Measurements from ENCODE around the gene AFF3. TPM values are rescaled to one million over a fixed set of nuclear protein-coding genes. Genes with fewer than 3 reads are reported as not detected.

AFF3 gene
- total and polyA plus RNA-seq, 2 of the 8 experiments (the other 6 are each of a cell fraction or from before 2014, with no cell fraction given) = 0.27 to 3.0 TPM

GRCh38 chr2:99754210-99754609, 388.2 kb downstream of the AFF3 start:
- H2BK5ac ChIP-seq (ENCODE audit: low read depth, low read length) = no peak overlapping the region
- TF ChIP-seq NANOG (IDR thresholded peaks at IDR 0.05; ENCODE audit: insufficient read depth, low read depth, low read length, poor library complexity, severe bottlenecking) = no peak
- no peak for TF ChIP-seq GTF2F1 (IDR thresholded peaks at IDR 0.05; ENCODE audit: borderline replicate concordance, low read depth, low read length)
- no peak for TF ChIP-seq CHD1 (IDR thresholded peaks at IDR 0.05; ENCODE audit: low read depth, low read length)
- no peaks in the 10 kb centered on the region for H3K23me2 ChIP-seq (ENCODE audit: low read depth, low read length)
- H3K4me3 ChIP-seq (ENCODE audit: extremely low read depth in 1 of 4, insufficient read depth in 2 of 4, low read depth in 3 of 4, low read length in 4 of 4) = no peak overlapping the region
- H2BK12ac ChIP-seq (ENCODE audit: low read depth, low read length) = no peak overlapping the region
- no peak overlapping the region for H4K8ac ChIP-seq (ENCODE audit: extremely low read depth, insufficient read depth, low read length)
- H3K27me3 ChIP-seq (replicated peaks in 1 of 4; ENCODE audit: control insufficient read depth in 3 of 4, extremely low read depth in 1 of 4, insufficient read depth in 3 of 4, low read length in 3 of 4) = peaks cover 0 to 6% (median 4%) of the 10 kb centered on the region in 4 experiments; a peak in 3 of 7 replicates
- H2BK20ac ChIP-seq (ENCODE audit: low read length) = no peak overlapping the region
- H3K79me1 ChIP-seq (ENCODE audit: low read depth, low read length) = no peaks in the 10 kb centered on the region
- H2BK15ac ChIP-seq (ENCODE audit: low read length) = no peak overlapping the region
- no peaks in the 10 kb centered on the region; a peak in 1 of 4 replicates for H3K79me2 ChIP-seq (ENCODE audit: control insufficient read depth in 1 of 2, insufficient read depth in 2 of 2, low read length in 2 of 2)
- ChIA-PET CTCF (ENCODE audit: partially characterized antibody) (interaction anchor here (1.7 kb wide), 1 partner anchor 508 kb away, joined by 3 read pairs; no protein-coding TSS in a partner anchor), POLR2A (ENCODE audit: partially characterized antibody) (no interaction called here)
- no peak overlapping the region for H2AFZ ChIP-seq (ENCODE audit: low read length)
- no peak overlapping the region for H3K4me2 ChIP-seq (ENCODE audit: insufficient read depth in 1 of 2, low read depth in 2 of 2, low read length in 2 of 2)
- H3K18ac ChIP-seq (ENCODE audit: extremely low read depth, low read length) = no peak overlapping the region
- no peak overlapping the region for H4K91ac ChIP-seq (replicated peaks; ENCODE audit: insufficient read length, low read length)
- no peak overlapping the region for H3K9ac ChIP-seq (replicated peaks in 1 of 4; ENCODE audit: extremely low read depth in 1 of 4, low read depth in 3 of 4, low read length in 3 of 4)
- no peak overlapping the region for H2BK120ac ChIP-seq (replicated peaks; ENCODE audit: low read depth, low read length)
- FAIRE-seq (no peak), DNase-seq (ENCODE audit: low read depth in 1 of 2, low spot score in 2 of 2) (no peak)
- H3K4me1 ChIP-seq (replicated peaks in 1 of 4; ENCODE audit: control insufficient read depth in 3 of 4, insufficient read depth in 4 of 4, low read length in 3 of 4) = no peaks in the 10 kb centered on the region
- no peak overlapping the region for H3K14ac ChIP-seq (ENCODE audit: insufficient read length)
- H4K5ac ChIP-seq (ENCODE audit: insufficient read length, low read depth, low read length) = no peak overlapping the region
- no peak overlapping the region for H3K4ac ChIP-seq (replicated peaks; ENCODE audit: insufficient read length, low read depth, low read length)
- H3K27ac ChIP-seq (ENCODE audit: low read depth, low read length) = no peak overlapping the region
- no peak overlapping the region for H3K23ac ChIP-seq (ENCODE audit: insufficient read length)
- no peaks in the 10 kb centered on the region for H3K9me3 ChIP-seq (ENCODE audit: insufficient read depth in 2 of 2, low read depth in 1 of 2, low read length in 1 of 2)
- no peak overlapping the region for H3K56ac ChIP-seq (replicated peaks; ENCODE audit: insufficient read length, low read depth, low read length)
- H4K20me1 ChIP-seq (replicated peaks in 1 of 2; ENCODE audit: control insufficient read depth in 1 of 2, insufficient read depth in 2 of 2, low read length in 2 of 2) = no peaks in the 10 kb centered on the region
- H3K36me3 ChIP-seq (ENCODE audit: control insufficient read depth in 2 of 4, insufficient read depth in 4 of 4, low read length in 3 of 4) = no peaks in the 10 kb centered on the region
- 88% methylated on average over 4 of the region's 4 CpGs; no CpG with 5 or more reads in 1 of the 2 experiments for WGBS, 2 experiments (ENCODE audit: extremely low coverage in 1 of 2, insufficient coverage in 1 of 2, insufficient read length in 1 of 2, insufficient replicate concordance in 2 of 2, low coverage in 1 of 2, low lambda C conversion rate in 2 of 2, missing lambda C conversion rate in 1 of 2)
- H2AK5ac ChIP-seq (ENCODE audit: low read depth, low read length) = no peak overlapping the region
